Activated CD8-positive, alpha-beta memory T cell treated with anti-CD3 and anti-CD28 coated beads for 36 hours (primary cell): ENCODE results near the gene CCNF. TPM values are rescaled to one million over a fixed set of nuclear protein-coding genes. Genes with fewer than 3 reads are reported as not detected.

Experiments
- CTCF ChIA-PET: fragments of 350-600 bp; sonication (Branson Sonifier 250); formaldehyde crosslinking; loops from one replicate; lab custom pipeline; 2021; ENCODE audit warnings: antibody characterized with exemption; lab: Charles Lee
- POLR2A ChIA-PET: fragments of 350-600 bp; sonication (Branson Sonifier 250); formaldehyde crosslinking; loops from one replicate; lab custom pipeline; 2021; ENCODE audit warnings: antibody characterized with exemption; lab: Charles Lee
- total RNA-seq, 2 experiments: library from RNA; stranded (reverse); gene quantifications; one replicate each; pipeline ENCODE4 v1.2.3, GENCODE V29; 2021

The CCNF gene
- total RNA-seq, 2 experiments from 2014 or later: 36.5 to 38.7 TPM

- ChIA-PET CTCF (interaction anchor here (1.5 kb wide), 1 partner anchor 12 kb away, joined by 3 read pairs; the partner anchor contains the start of gene TEDC2), POLR2A (interaction anchor here (1.3 kb wide), 1 partner anchor 12 kb away, joined by 4 read pairs; the partner anchor contains the start of gene TEDC2)
Measured at GRCh38 chr16:2447920-2448583, 18.8 kb downstream of the CCNF start.

- ChIA-PET POLR2A (interaction anchor here (1.2 kb wide), 1 partner anchor 11 kb away, joined by 3 read pairs; the partner anchor contains the start of gene TEDC2), CTCF (no interaction called here)
Measured at GRCh38 chr16:2449118-2449517, 19.9 kb downstream of the CCNF start.

GRCh38 chr16:2450535-2450934 is 21.3 kb downstream of the CCNF start:
- CTCF ChIA-PET: interaction anchor here (0.6 to 0.7 kb wide), 3 partner anchors 37 to 58 kb away, joined by 3 to 4 read pairs (median 4); no protein-coding TSS in a partner anchor
- POLR2A ChIA-PET: interaction anchor here (1.2 kb wide), 1 partner anchor 9 kb away, joined by 3 read pairs; the partner anchor contains the start of gene TEDC2

- CTCF ChIA-PET: interaction anchor here (0.6 kb wide), 1 partner anchor 57 kb away, joined by 3 read pairs; no protein-coding TSS in a partner anchor
Measured at GRCh38 chr16:2450975-2451381, 21.7 kb downstream of the CCNF start.

GRCh38 chr16:2451851-2452320 is 22.6 kb downstream of the CCNF start:
- POLR2A ChIA-PET: no interaction called here
- CTCF ChIA-PET: no interaction called here

More at GRCh38 chr16:2450975-2451381, 21.7 kb downstream of the CCNF start:
- POLR2A ChIA-PET: no interaction called here

GRCh38 chr16:2452650-2453049 is 23.4 kb downstream of the CCNF start:
- ChIA-PET CTCF (interaction anchor here (0.5 kb wide), 1 partner anchor 1259 kb away, joined by 4 read pairs; no protein-coding TSS in a partner anchor), POLR2A (no interaction called here)

- CTCF ChIA-PET: no interaction called here
Measured at GRCh38 chr16:2455081-2455845, 26.0 kb downstream of the CCNF start.

GRCh38 chr16:2456551-2457153 is 27.4 kb downstream of the CCNF start:
- ChIA-PET POLR2A (no interaction called here), CTCF (interaction anchor here (0.9 kb wide), 1 partner anchor 27 kb away, joined by 3 read pairs; no protein-coding TSS in a partner anchor)

More at GRCh38 chr16:2455081-2455845, 26.0 kb downstream of the CCNF start:
- POLR2A ChIA-PET: no interaction called here

- ChIA-PET CTCF (interaction anchor here (0.9 to 1.0 kb wide), 2 partner anchors 27 to 44 kb away, joined by 3 to 4 read pairs; no protein-coding TSS in a partner anchor), POLR2A (no interaction called here)
Measured at GRCh38 chr16:2457267-2457666, 28.0 kb downstream of the CCNF start.

GRCh38 chr16:2457946-2458345 is 28.7 kb downstream of the CCNF start:
- POLR2A ChIA-PET: no interaction called here
- CTCF ChIA-PET: interaction anchor here (1.0 to 1.2 kb wide), 2 partner anchors 43 to 118 kb away, joined by 4 to 6 read pairs; partner anchors contain the start of gene ABCA3

GRCh38 chr16:2458887-2459646 is 29.8 kb downstream of the CCNF start:
- CTCF ChIA-PET: interaction anchor here (0.6 to 1.8 kb wide), 6 partner anchors 11 to 436 kb away, joined by 3 to 6 read pairs (median 4); partner anchors contain the start of gene ABCA3
- POLR2A ChIA-PET: interaction anchor here (0.6 to 1.5 kb wide), 6 partner anchors 9 to 85 kb away, joined by 3 to 8 read pairs (median 4); partner anchors contain the start of genes NTN3 and TBC1D24

- ChIA-PET CTCF (interaction anchor here (0.9 to 1.8 kb wide), 5 partner anchors 9 to 32 kb away, joined by 3 to 4 read pairs (median 3); no protein-coding TSS in a partner anchor), POLR2A (interaction anchor here (0.6 to 1.5 kb wide), 9 partner anchors 9 to 901 kb away, joined by 3 to 9 read pairs (median 4); partner anchors contain the start of genes NTN3 and TBC1D24)
Measured at GRCh38 chr16:2459647-2460390, 30.6 kb downstream of the CCNF start, which contains the start of gene TEDC2. Gene TEDC2 (plus strand): TSS chr16:2460109. CDS start chr16:2460145, 36 bp downstream.

GRCh38 chr16:2460391-2460713 is 31.1 kb downstream of the CCNF start:
- POLR2A ChIA-PET: interaction anchor here (0.6 to 1.5 kb wide), 8 partner anchors 9 to 143 kb away, joined by 3 to 9 read pairs (median 5); partner anchors contain the start of genes NTN3 and TBC1D24
- CTCF ChIA-PET: interaction anchor here (1.1 to 1.8 kb wide), 4 partner anchors 9 to 29 kb away, joined by 3 to 4 read pairs (median 4); no protein-coding TSS in a partner anchor

GRCh38 chr16:2460916-2461315 is 31.7 kb downstream of the CCNF start:
- ChIA-PET CTCF (interaction anchor here (1.4 to 1.8 kb wide), 2 partner anchors 30 to 40 kb away, joined by 4 to 5 read pairs; no protein-coding TSS in a partner anchor), POLR2A (interaction anchor here (1.0 to 1.5 kb wide), 2 partner anchors 8 to 142 kb away, joined by 4 to 6 read pairs; no protein-coding TSS in a partner anchor)

GRCh38 chr16:2462031-2462866 is 33.0 kb downstream of the CCNF start:
- POLR2A ChIA-PET: interaction anchor here (1.0 kb wide), 1 partner anchor 20 kb away, joined by 3 read pairs; no protein-coding TSS in a partner anchor

GRCh38 chr16:2464333-2464732 is 35.1 kb downstream of the CCNF start:
- ChIA-PET CTCF (interaction anchor here (0.7 kb wide), 1 partner anchor 483 kb away, joined by 3 read pairs; no protein-coding TSS in a partner anchor), POLR2A (no interaction called here)

More at GRCh38 chr16:2462031-2462866, 33.0 kb downstream of the CCNF start:
- CTCF ChIA-PET: interaction anchor here (1.4 kb wide), 1 partner anchor 39 kb away, joined by 5 read pairs; no protein-coding TSS in a partner anchor
